H1 (cell line): ENCODE data around the gene GPR87. TPM values are rescaled to one million over a fixed set of nuclear protein-coding genes. Genes with fewer than 3 reads are reported as not detected.

Source experiments
- FOSL1 ChIP-seq: IDR thresholded peaks from 2 replicates; pipeline ENCODE4 v1.6.1; 2011; ENCODE audit warnings: mild to moderate bottlenecking, low read depth, low read length, moderate library complexity; ENCODE audit not compliant: insufficient read depth
- SIRT6 ChIP-seq: IDR thresholded peaks from one replicate; pipeline ENCODE4 v1.7.1; 2012; ENCODE audit warnings: low read length, inconsistent platforms
- polyA plus RNA-seq, 7 experiments: library from polyadenylated mRNA; depleted of rRNA in 3 of 7; stranded (reverse) in 5 of 7; unstranded in 2 of 7; fragments of >200 nt in 5 of 7; fragments of 200-250 nt in 2 of 7; gene quantifications; 1 replicate in 5 of 7; 2 replicates in 1 of 7; 4 replicates in 1 of 7; pipeline versions ENCODE4 v1.2.1 to v1.2.3, GENCODE V29; 2011 to 2013; ENCODE audit warnings: missing spikeins in 2 of 7, mixed read lengths in 2 of 7
- total RNA-seq: library from RNA; stranded (reverse); fragmentation: NEBNext Ultra II Directional; extraction: Animal tissue kit (Norgen Biotek cat#: 25700); gene quantifications from 2 replicates; pipeline ENCODE4 v1.2.1, GENCODE V29; 2021

The GPR87 gene
- total and polyA plus RNA-seq, 2 of the 8 experiments (the other 6 are each of a cell fraction or from before 2014, with no cell fraction given): 0.05 TPM; not detected in 1

GRCh38 chr3:151269631-151270030 is 47.0 kb downstream of the GPR87 start (continued):
- TF ChIP-seq FOSL1 (no peak), SIRT6 (no peak)
